DMS53 treated with DMSO at 0.1 percent for 48 hours (cell line): ENCODE results near the gene SYNPO.
A peak's percentile ranks its signal among the peaks of the same experiment; 100 is the strongest.

ENCODE experiments used
- DNase-seq: peaks from one replicate; lab custom pipeline; 2025; ENCODE audit not compliant: unreplicated experiment; lab: John Stamatoyannopoulos, UW

The SYNPO gene, protein sequence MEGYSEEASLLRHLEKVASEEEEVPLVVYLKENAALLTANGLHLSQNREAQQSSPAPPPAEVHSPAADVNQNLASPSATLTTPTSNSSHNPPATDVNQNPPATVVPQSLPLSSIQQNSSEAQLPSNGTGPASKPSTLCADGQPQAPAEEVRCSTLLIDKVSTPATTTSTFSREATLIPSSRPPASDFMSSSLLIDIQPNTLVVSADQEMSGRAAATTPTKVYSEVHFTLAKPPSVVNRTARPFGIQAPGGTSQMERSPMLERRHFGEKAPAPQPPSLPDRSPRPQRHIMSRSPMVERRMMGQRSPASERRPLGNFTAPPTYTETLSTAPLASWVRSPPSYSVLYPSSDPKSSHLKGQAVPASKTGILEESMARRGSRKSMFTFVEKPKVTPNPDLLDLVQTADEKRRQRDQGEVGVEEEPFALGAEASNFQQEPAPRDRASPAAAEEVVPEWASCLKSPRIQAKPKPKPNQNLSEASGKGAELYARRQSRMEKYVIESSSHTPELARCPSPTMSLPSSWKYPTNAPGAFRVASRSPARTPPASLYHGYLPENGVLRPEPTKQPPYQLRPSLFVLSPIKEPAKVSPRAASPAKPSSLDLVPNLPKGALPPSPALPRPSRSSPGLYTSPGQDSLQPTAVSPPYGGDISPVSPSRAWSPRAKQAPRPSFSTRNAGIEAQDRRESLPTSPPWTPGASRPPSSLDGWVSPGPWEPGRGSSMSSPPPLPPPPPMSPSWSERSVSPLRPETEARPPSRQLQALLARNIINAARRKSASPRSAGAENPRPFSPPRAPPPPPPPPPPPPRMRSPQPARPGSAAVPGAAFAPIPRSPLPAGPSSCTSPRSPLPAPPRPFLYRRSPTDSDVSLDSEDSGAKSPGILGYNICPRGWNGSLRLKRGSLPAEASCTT

DNA sequence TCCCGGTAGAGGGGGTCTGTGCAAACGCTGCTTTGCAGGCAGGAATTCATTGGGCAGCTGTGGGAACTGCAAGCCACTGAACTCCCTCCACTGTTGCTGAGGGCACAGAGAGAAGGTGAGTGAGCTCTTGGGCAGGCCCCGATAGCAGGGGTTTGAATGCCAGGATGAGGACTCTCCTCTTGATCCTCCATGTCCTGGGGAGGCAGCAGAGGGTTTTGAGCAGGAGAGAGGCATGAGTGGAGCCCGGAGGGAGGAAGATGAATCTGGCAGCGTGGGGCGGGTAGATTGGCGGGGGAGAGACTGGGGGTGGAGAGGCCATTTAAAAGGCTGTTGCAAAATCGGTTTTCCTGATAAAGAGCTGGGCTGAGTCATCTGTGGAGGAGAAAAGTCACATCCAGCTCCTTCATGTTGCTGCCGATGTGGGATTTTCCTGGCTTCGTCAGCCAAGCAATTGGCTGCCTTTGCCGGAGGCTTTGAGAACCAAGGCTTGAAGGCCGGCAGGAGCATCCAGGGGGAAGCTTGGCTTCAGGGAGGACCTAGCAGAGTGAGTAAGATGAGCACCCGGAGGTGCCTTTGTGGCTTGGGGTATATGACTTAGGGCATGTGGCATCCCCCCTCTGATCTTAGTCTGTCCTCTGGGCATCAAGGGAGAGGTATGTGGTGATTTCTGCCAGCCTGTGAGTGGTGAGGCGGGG is at the start of gene SYNPO:
SYNPO (plus strand) TSS at position 350 of the 695 bp plus-strand sequence. CDS start 7,616 bp downstream, outside the sequence.
- DNase-seq: no peak

DNA sequence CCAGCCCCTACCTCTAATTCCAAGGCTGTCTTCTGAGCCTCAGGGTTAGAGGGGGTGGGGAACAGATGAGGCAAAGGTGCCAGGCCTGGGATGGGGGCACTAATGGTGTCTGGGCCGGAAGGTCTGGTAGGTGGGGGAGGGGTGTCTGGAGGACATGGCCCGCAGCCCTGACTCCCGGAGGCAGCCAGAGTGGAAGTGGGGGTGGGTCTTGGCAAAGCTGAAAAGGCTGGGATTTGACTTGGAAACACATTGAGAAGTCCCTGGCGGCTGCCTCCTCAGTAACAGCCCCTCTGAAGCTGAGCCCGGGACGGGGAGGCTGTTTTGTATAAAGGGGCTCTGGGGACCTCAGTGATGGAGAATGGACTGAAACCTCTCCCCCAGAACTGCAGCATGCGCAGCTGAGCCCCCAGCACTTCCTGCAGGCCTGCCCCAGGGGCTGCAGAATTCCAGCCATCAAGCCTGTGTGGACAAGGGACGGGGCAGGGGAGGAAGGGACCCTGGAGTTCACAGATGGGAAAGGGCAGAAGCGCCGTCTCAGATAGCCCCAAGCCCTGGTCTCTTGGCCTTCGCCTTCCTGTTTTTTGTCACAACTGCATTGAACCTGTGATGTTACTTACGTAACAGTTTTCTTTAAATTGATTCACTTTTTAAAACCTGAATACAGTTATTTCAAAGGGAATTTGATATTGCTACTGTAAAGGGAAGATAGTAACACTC is 49.3 kb upstream of the SYNPO start:
- no peak for DNase-seq

DNA sequence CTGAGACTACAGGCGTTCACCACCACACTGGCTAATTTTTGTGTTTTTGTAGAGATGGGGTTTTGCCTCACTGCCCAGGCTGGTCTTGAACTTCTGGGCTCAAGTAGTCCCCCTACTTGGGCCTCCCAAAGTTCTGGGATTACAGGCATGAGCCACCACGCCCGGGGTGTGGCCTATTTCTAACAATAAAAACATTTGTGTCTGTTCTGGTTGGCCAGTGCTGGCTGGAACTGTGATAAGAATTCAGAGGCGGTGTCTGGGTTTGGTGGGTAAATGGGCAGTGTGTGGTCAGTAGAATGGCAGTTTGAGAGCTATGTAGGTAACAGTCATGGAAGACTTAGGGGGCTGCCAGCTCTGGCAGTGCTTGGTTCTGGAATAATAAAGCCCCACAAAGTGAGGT is 46.9 kb upstream of the SYNPO start:
- no peak for DNase-seq

DNA sequence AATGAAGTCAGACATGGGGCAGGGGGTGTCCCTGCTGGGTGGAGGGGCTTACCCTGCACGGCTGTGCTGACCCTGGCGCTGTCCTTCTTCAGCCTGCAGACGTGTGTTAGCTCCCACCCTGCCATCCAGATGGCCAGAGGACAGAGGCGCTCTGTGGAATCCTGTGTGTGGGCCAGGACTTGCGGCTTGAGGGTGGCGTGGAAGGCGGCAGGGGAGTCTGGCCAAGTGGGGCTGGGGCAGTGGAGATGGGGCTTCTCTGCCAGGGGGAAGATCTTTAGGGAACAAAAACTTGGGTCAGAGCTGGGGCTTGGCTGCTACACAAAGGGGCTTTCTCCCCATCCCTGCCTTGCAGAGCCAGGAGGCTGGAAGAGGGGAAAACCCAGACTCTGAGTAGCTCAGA is 46.5 kb upstream of the SYNPO start:
- no peak for DNase-seq

DNA sequence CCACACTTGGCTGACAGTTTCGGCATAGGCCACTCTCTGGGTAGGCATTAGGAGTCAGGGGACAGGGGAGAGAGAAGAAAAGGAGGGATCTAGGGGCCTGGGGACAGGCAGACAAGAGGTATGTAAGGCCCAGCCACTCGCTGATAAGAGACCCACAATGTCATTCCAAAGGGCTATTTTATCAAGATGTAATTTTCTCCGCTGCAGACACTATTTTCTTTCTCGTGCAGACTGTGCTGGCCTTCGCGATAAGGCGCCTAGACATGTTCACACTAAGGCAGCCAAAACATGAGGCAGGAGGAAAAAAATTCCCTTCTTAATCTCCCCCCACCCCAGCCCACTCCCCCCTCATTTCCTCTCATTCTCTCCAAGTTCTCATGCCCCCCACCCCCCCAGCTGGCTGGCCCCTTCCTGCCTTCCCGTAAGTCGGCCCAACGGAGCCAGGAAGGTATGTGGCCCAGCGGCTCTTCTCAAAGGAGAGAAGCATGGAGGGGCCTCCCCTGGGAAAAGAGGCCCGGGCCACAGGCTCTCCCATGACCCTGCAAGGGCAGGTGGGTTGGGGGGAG is 44.9 kb upstream of the SYNPO start:
- DNase-seq: no peak

DNA sequence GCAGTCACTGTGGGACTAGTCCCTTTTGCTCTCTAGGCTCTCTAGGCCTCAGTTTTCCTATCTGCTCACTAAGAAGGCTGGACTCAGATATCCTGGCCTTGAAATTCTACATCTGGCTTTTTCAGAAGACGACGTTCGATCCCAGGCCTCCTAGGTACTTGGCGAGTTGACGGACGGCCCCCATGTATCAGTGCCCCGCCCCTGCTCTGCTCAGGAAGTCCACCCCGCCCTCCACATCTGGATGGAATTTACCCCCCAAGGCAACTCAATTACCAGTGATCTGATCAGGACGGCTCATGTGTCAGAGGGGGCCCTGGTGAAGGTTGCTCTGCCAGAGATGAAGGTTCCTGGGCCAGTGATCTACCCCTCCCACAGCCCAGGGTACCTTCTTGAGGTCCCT is 44.1 kb upstream of the SYNPO start:
- no peak for DNase-seq

DNA sequence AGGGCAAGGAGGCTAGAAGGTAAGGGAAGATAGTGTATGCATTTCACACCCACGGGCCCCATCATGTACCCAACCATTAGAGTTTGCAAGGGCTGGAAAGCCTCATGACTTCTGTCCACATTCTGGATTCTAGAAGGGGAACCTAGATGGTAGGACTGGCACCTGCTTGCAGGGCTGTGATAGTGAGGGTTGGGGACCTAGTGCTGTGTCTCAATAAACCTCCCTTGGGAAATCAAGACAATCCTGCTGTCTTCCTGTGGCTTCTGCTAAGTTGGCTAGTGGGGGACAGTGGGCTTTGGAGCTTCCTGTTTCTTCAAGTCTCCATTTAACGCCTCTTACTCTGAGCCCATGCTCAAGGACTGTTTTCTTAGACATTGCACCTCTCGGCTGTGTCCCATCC is 43.6 kb upstream of the SYNPO start:
- no peak for DNase-seq

DNA sequence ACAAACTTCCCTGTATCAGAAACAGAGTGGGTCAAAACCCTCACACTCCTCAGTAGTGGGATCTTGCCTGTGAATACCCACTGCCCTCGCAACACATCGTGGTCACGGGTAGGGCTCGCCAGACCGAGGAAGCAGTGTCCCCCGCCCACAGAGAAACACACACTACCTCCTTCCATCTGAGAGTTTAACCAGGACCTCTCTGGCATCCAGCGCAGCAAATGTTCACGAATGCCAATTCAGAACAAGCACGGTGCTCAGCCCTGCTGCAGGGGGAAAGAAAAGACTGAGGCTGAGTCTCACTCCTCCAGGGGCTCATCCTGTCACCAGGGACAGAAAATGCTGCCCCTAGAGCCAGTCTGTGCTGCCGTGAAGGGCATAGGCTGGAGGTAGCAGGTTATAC is 42.5 kb upstream of the SYNPO start:
- no peak for DNase-seq

DNA sequence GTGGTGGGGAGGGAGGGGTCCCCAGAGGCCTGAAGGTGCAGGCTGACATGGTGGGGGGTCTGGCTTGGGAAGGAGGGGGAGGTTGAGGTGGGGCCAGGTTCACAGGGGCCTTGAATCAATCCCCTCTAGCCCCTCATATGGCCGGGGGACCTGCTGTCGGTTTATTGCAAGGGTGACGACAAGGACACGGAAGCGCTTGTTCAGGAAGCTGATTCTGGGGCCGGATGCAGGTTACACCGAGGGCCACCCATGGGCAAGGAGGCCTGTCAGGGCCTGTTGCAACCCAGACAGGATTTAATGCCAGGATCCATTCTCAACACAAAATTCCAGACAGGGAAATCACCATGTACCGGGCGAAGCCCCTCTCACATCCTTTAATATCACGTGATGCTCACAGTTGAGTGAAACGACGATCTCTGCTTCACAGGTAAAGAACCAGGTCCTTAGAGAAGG is 41.6 kb upstream of the SYNPO start:
- DNase-seq: no peak

DNA sequence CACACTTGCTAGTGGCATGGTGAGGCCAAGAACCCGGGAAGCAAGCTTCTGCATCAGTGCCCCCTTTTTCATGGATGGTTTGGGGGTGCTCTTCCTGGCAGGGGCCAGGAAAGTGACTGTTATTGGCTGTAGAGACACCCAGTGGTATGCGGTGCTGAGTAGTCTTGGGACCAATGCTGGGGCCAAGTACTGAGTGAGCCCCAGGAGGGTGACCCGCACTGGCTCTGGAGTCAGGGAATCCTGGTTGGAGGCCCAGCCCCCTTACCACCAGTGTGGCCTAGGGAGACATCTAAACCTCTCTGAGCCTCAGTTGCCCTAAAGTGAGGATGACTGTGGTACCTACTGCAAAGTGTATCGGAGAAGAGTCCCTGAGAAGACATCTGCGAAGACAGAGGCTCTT is 41.2 kb upstream of the SYNPO start:
- DNase-seq: no peak

DNA sequence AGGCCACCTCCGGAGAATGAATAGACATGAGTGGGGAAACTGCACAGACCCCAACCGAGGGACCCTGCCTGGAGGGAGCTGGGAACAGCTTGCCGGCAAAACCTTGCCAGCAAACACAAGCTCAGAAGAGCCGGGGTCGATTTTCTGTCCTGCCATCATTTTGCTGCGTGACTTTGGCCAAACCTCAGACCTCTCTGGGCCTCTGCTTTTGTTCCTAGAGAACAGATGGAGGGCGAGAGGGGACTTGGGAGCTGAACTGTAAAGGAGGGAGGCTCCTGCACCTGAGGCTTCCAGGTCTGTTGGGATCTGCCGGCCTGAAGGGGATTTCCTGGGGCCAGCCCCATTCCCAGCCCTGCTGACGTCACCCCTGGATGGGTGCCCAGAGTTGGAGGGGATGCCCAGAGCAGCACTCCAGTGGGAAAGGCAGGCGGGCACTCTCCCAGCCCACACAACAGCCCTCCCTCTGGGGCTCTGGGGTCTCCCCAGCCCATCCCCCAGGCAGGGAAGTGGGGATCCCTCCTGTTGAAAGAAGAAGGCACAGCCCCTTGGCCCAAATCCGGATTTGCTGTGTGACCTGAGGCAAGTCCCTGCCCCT is 40.4 kb upstream of the SYNPO start:
- peak; percentile 56 for DNase-seq

DNA sequence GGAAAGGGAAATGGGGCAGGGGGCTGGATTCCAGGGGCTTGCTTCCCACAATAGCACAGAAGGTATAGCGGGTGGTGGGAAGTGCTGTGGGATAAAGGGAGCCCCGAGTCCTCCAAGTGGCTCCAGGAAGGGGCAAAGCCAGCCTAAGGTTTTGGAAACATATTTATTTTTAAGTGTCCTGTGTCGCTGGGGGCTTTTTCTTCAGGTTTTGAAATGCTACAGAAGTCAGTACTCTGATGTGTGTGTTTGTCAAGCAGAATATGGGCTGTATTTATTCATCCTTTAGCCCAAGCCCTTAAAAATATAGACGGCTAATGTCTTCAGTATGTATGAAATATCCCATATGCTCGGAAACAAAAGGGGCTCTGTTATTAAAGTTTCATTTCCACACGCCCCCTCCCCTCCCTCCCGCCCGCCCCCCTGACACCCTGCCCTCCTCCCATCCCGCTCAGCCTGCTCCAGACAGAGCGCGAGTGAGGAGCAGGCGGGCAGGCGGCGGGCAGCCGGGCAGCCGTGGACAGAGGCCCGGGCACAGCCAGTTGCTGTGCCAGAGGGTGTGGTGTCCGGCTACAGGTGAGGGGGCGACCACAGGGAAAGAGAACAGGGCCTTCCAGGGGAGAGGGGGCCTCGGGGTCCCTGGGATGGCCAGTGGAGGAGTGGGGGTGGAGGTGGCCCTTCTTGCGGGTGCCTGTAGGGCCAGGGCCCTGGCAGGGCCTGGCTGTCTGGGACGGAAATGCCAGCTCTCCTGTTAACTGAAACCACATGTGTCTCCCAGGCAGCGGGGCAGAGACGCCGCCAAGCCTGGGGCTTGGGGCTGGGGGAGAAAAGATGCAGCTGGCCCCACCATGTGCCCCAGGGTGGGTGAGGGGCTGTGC is 39.6 kb upstream of the SYNPO start:
- no peak for DNase-seq

DNA sequence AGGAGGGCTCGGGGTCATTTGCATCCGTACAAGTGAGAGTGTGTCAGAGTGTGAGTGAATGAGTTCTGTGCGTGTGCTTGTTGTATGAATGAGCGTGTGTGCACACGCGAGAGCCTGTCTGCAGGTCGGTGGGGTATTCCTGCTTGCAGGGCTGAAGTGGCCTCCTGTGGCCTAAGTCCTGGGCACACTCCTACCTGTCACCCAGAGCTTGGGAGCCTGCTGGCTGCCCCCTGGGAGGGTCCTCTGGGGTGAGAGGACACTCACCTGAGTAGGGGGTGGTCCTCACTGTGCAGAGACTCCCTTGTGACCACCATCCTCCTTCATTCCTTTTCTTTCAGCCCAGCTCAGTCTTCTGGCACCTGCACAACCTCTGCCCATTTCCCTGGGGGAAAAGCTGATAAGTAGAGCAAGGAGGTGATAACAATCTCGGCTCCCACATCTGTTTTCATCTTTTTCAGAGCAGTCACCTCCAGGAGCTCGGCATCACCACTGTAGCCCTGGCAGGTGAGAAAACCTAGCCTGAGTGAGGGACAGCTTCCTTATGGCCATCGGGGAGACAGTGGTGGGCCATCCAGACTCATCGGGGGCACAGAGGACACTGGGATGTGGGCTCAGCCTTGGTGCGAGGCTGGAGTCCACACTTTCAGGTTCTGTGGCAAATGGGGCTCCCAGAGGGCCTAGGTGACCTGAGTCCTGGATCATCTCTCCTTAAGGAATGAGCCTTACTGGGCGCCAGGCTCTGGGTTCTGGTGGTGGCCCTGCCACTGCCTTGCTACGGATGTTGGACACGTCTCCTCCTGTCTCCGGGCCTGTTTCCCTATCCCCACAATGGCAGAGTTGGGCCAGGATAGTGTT is 38.7 kb upstream of the SYNPO start:
- DNase-seq: no peak

DNA sequence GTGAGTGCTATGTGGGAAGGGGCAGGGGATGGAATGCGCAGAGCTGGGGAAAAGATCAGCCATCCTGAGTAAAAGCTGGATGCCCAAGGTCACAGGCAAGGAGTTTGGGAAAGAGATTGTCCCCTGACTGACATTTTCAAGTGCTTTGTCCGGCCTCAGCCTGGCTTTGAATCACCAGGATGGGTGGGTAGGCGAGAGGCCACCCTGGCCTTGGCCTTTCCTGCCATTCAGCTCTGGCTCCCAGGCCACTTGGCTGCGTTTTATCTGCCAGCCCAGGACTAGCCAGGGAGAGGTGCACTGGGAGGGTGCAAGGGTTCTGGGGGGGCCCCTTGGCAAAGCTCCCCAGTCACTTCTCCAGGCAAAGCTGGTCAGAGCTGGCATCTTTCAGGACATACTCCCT is 37.4 kb upstream of the SYNPO start:
- no peak for DNase-seq

DNA sequence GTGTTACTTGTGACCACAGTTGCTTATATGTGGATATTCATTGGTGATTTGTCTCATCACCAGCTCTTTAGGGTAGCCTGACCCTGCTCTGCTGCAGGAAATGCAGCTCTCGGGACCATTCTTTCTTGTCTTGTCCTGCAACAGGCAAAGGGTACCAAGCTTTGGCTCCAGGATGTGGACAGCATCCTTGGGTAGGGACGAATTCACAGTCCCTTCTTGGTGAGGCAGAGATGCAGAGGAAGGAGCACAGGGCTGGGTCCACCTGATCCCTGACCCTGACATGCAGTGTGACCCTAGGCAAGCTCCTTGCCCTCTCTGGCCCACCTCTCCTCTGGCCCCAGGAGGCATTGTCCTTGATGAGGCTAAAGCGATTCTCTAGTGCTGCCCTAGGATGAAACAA is 37.0 kb upstream of the SYNPO start:
- no peak for DNase-seq

DNA sequence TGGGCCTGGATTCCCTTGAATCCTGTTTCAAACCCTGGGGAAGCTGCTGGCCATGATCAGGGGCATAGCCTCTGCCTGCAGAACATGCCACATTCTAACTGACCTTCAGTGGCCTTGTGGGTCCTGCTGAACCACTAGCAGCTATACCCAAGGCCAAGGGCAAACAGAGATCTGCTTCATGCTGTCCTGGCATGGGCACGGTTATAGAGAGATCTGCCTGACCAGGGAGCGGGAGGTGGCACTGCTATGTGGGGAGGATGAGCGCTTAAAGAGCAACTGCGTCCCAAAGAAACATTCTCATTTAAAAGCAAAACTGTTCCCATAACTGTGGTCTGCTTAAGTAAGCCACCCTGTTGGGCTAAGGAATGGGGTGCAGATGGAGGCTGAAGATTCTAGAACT is 36.5 kb upstream of the SYNPO start:
- no peak for DNase-seq

DNA sequence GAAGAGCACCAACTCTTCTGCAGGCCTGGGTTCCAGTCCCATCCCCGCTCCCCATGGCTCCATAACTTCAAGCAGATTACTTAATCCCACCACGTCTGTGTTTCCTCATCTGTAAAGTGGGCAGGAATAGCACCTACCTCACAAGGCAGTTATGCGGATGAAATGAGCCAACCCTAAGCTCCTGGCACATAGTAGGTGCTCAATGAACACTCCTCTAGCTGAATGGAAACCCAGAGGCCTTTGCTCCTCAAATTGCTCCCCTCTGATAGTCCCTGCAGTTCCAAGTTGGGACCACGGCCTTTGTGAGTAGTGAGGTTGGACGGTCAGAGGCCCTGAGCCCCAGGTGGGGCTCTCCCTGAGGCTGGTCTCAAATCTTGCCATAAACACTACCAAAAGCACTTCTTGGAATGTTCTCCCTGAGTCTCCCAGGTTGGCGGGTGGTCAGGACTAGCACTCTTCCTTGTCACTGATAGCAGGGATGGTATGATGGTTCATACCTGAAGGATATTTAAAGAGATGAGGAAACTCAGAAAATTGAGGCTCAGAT is 35.5 kb upstream of the SYNPO start:
- no peak for DNase-seq

DNA sequence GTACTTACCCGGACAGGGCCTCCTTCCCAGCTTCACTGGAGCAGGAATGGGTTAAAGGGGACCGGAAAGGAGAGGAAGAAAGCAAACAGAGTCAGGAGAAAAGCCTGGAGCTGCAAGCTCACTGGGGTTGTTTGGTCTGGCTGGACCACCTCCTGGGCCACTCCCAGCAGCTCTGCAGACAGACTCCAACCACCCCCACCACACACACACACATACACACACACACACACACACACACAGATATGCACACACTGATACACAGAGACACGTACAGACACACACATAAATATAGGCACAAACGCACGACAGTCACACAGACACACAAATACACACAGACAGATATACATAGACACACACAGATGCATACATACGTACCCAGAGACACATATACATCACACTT is 34.9 kb upstream of the SYNPO start:
- DNase-seq: no peak
